DND-41 (cell line): ENCODE results near the gene TEDC1.

Experiments
- ATAC-seq: fragments of 200-7000 bp; cut with Tn5 transposase; 3 replicates; pipeline ENCODE4 v1.9.1; 2021; ENCODE audit warnings: low read depth; ENCODE audit not compliant: insufficient read depth
- DNase-seq: peaks from one replicate; pipeline ENCODE4 v3.0.0-alpha.2; 2020
- H2AFZ ChIP-seq: 2 replicates; pipeline ENCODE4 v1.6.0; 2012; ENCODE audit warnings: low read depth, low read length
- H3K27ac ChIP-seq: 2 replicates; pipeline ENCODE4 v1.5.1; 2012; ENCODE audit warnings: low read length, inconsistent platforms
- H3K27me3 ChIP-seq: fragments of 200-600 bp; sonication (generic); 2 replicates; pipeline ENCODE4 v1.6.0; 2012; ENCODE audit warnings: low read length, mild to moderate bottlenecking, inconsistent platforms; ENCODE audit not compliant: insufficient read depth, poor library complexity
- H3K36me3 ChIP-seq: 2 replicates; pipeline ENCODE4 v1.5.1; 2012; ENCODE audit warnings: low read length, inconsistent platforms; ENCODE audit not compliant: insufficient read depth
- H3K4me1 ChIP-seq: 2 replicates; pipeline ENCODE4 v1.5.1; 2012; ENCODE audit warnings: mild to moderate bottlenecking, low read length; ENCODE audit not compliant: insufficient read depth
- H3K4me2 ChIP-seq: 2 replicates; pipeline ENCODE4 v1.6.0; 2012; ENCODE audit warnings: mild to moderate bottlenecking, moderate library complexity, low read length, inconsistent platforms; ENCODE audit not compliant: insufficient read depth
- H3K4me3 ChIP-seq, 2 experiments: fragments of 200-600 bp in 1 of 2; shearing (Covaris generic) in 1 of 2; 2 replicates each; pipeline ENCODE4 v1.5.1; 2012 to 2016; ENCODE audit warnings: inconsistent platforms in 2 of 2, low read length in 2 of 2, mild to moderate bottlenecking in 2 of 2, low read depth in 1 of 2, moderate library complexity in 1 of 2
- H3K79me2 ChIP-seq: 2 replicates; pipeline ENCODE4 v1.6.0; 2012; ENCODE audit warnings: low read length, inconsistent platforms; ENCODE audit not compliant: insufficient read depth
- H3K9ac ChIP-seq: 2 replicates; pipeline ENCODE4 v1.6.0; 2012; ENCODE audit warnings: low read depth, mild to moderate bottlenecking, inconsistent platforms, low read length, moderate library complexity
- H3K9me3 ChIP-seq: 2 replicates; pipeline ENCODE4 v1.5.1; 2012; ENCODE audit warnings: low read length, moderate library complexity, mild to moderate bottlenecking, inconsistent platforms; ENCODE audit not compliant: insufficient read depth, severe bottlenecking
- H4K20me1 ChIP-seq: 2 replicates; pipeline ENCODE4 v1.6.0; 2012; ENCODE audit warnings: low read length; ENCODE audit not compliant: insufficient read depth
- EZH2 ChIP-seq: IDR thresholded peaks from 3 replicates; pipeline ENCODE4 v1.6.1; 2012; ENCODE audit warnings: borderline replicate concordance, low read depth, mild to moderate bottlenecking, moderate library complexity, low read length, inconsistent platforms; ENCODE audit not compliant: severe bottlenecking
- TF ChIP-seq, protein P1 (sequence below): IDR thresholded peaks from 2 replicates; pipeline ENCODE4 v1.5.1; 2012; ENCODE audit warnings: borderline replicate concordance, low read length, moderate library complexity, mild to moderate bottlenecking; ENCODE audit not compliant: poor library complexity, severe bottlenecking; ENCODE audit errors: extremely low read depth

Gene TEDC1

DNA sequence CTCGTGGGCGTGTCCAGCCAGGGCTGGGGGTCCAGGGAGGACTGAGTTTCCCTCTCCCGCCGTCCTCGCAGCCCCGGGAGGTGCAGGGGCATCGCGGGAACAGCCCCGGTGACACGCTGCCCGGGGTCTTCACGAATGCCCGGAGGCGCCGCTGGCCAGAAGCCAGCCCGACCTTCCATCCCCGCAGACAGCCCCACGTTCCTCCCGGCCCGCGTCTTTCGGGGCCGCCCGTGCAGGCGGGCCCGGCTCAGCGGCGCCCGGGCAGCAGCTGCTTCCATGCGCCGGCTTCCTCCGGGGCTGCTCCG lies 827 bp upstream of the TEDC1 start:
- ATAC-seq = no peak
- TF ChIP-seq EZH2 = no peak
- TF ChIP-seq, protein P1, sequence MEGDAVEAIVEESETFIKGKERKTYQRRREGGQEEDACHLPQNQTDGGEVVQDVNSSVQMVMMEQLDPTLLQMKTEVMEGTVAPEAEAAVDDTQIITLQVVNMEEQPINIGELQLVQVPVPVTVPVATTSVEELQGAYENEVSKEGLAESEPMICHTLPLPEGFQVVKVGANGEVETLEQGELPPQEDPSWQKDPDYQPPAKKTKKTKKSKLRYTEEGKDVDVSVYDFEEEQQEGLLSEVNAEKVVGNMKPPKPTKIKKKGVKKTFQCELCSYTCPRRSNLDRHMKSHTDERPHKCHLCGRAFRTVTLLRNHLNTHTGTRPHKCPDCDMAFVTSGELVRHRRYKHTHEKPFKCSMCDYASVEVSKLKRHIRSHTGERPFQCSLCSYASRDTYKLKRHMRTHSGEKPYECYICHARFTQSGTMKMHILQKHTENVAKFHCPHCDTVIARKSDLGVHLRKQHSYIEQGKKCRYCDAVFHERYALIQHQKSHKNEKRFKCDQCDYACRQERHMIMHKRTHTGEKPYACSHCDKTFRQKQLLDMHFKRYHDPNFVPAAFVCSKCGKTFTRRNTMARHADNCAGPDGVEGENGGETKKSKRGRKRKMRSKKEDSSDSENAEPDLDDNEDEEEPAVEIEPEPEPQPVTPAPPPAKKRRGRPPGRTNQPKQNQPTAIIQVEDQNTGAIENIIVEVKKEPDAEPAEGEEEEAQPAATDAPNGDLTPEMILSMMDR = no peak
- Histone ChIP-seq H3K9me3 (no peaks in the 10 kb centered on the region), H4K20me1 (peaks cover 30% of the 10 kb centered on the region), H3K79me2 (peaks cover 13% of the 10 kb centered on the region), H3K36me3 (peaks cover 27% of the 10 kb centered on the region), H3K27ac (peak overlapping the region; percentile 84), H3K4me2 (peak overlapping the region; percentile 82), H2AFZ (peak overlapping the region; percentile 77), H3K4me1 (peaks cover 45% of the 10 kb centered on the region), H3K27me3 (no peaks in the 10 kb centered on the region), H3K9ac (peak overlapping the region; percentile 91), H3K4me3 (peak overlapping the region; percentile 35 to 68; a peak in 3 of 4 replicates)
- DNase-seq = no peak

DNA sequence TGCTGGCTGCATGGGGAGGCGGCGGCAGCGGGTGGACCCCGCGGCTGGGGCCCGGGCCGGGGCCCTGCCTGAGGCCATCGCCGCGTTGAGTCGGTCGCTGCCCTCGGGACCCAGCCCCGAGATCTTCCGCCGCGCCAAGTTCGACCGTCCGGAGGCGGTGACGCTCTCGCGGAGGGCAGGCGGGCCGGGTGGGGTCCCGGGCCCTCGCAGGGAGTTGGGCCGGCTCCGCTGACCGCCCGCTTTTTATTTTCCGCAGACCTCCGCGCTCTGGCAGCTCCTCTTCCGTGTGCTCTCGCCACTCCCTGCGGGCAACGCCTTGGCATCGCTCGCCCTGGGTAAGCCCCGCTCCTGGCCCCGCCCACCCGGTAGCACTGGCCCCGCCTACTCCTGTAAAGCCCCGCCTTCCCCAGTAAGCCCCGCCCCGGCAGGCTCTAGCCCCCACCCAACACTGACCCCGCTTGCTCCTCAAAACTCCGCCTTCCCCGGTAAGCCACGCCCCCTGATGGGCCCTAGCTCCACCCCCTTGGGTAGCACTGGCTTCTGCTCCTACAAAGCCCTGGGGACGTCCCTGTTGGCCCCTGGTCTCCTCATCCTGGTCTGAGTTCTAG lies 424 bp downstream of the TEDC1 start:
- peaks cover 41% of the 10 kb centered on the region for H4K20me1 ChIP-seq
- no peaks in the 10 kb centered on the region for H3K9me3 ChIP-seq
- H3K9ac ChIP-seq = peak overlapping the region; percentile 94
- peaks cover 45% of the 10 kb centered on the region for H3K4me1 ChIP-seq
- peak overlapping the region; percentile 66 to 77; a peak in 3 of 4 replicates for H3K4me3 ChIP-seq
- peak overlapping the region; percentile 67 for H3K4me2 ChIP-seq
- DNase-seq (peak; percentile 87), ATAC-seq (peak; percentile 8)
- TF ChIP-seq EZH2 = no peak
- TF ChIP-seq, protein P1 = no peak
- no peaks in the 10 kb centered on the region for H3K27me3 ChIP-seq
- peak overlapping the region; percentile 83 for H3K27ac ChIP-seq
- H3K36me3 ChIP-seq = peaks cover 27% of the 10 kb centered on the region
- H3K79me2 ChIP-seq = peaks cover 13% of the 10 kb centered on the region
- peak overlapping the region; percentile 76 for H2AFZ ChIP-seq

DNA sequence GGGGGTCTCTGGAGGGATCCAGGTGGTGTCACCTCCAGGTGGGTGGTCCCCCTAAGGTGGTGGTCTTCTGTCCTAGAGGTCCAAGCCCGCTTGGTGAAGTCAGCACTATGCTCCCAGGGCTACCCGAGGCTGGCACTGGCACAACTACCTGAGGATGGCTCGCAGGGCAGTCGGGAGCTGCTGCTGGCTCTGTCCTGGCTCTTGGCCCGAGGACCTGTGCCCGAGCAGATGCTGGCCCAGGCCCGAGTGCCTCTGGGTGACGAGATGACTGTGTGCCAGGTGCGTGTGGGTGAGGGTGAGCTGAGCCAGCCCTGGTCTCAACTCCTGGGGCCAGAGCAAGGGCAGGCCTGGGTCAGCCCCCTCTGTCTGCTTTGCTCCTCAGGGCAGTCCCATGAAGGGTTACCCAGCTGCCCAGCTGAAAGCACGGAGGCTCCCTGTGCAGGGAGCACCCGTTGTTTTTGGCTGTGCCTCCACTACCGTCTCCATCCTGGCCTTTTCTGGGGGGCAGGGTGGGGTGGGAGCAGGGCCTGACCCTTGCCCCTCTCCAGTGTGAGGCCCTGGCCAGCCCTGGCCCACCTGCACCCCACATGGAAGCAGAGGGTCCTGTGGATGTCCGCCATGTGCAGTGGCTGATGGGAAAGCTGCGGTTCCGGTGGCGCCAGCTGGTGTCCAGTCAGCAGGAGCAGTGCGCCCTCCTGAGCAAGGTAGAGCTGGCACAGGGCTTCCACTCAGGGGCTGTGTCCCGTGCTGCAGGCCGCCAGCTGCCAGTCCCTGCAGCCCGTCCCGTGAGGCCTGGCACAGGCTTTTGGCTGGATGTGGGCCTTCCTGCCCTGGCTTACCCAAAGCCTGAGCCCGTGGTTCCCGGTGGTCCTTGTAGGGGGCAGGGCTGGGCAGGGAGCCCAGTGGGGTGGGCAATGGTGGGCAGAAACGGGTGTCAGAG lies 1.3 kb downstream of the TEDC1 start:
- TF ChIP-seq, protein P1 = no peak
- TF ChIP-seq EZH2 = no peak
- H3K4me2 ChIP-seq = peak overlapping the region; percentile 67
- peaks cover 13% of the 10 kb centered on the region for H3K79me2 ChIP-seq
- peaks cover 46% of the 10 kb centered on the region for H4K20me1 ChIP-seq
- H3K27ac ChIP-seq = no peak overlapping the region; the same call in 1 of the 2 replicates
- no peak for DNase-seq
- peak overlapping the region; percentile 66 to 77; a peak in 3 of 4 replicates for H3K4me3 ChIP-seq
- H3K9me3 ChIP-seq = no peaks in the 10 kb centered on the region
- peak overlapping the region; percentile 94 for H3K9ac ChIP-seq
- H3K36me3 ChIP-seq = peaks cover 33% of the 10 kb centered on the region
- ATAC-seq = no peak
- peaks cover 43% of the 10 kb centered on the region for H3K4me1 ChIP-seq
- no peaks in the 10 kb centered on the region for H3K27me3 ChIP-seq
- H2AFZ ChIP-seq = no peak overlapping the region
